HG02678 (cell line): Measurements from ENCODE around the gene SBDS.

Source experiments
- ATAC-seq: cut with Tn5 transposase; IDR thresholded peaks from one replicate; pipeline ENCODE4 v1.9.1; 2021; ENCODE audit warnings: mild to moderate bottlenecking, moderate library complexity; ENCODE audit not compliant: unreplicated experiment

Gene SBDS

DNA sequence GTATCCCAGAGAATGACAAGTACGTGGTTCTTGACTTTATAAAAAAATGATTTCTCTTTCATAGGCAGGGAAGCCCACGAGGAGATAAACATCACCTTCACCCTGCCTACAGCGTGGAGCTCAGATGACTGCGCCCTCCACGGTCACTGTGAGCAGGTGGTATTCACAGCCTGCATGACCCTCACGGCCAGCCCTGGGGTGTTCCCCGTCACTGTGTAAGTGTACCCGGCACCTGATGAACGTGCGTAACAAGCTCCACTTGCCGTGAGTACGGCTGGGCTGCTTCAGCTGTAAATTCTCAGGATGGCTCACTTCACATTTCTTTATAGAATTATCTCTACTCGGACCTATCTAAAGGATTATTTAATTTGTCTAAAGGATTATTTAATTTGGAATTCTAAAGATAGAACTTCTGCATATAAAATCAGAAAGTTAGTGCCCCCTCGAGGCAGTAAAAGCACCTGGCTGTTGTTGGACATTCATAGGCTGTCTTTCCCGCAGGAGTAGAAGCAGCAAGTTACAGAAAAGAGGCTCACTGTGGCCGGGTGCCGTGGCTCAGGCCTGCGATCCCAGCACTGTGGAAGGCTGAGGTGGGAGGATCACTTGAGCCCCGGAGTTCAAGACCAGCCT lies 46.8 kb downstream of the SBDS start:
- no peak for ATAC-seq

DNA sequence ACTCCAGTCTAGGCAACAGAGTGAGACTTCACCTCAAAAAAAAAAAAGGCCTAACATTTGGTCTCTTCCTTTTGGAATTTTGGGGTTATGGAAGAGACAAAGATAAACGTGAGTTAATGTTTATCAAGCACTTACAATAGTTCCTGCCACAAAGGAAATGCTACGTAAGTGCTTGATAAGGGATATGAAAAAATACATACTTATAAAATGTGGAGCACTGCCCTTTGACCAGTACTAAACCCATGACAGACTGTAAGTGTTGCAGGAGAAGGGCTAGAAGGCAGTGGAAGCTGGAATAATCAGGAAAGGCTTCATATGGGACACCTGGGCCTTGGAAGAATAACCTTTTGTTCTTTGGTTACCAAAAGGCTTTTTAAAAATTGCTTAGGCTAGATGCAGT lies 48.8 kb downstream of the SBDS start:
- no peak for ATAC-seq

DNA sequence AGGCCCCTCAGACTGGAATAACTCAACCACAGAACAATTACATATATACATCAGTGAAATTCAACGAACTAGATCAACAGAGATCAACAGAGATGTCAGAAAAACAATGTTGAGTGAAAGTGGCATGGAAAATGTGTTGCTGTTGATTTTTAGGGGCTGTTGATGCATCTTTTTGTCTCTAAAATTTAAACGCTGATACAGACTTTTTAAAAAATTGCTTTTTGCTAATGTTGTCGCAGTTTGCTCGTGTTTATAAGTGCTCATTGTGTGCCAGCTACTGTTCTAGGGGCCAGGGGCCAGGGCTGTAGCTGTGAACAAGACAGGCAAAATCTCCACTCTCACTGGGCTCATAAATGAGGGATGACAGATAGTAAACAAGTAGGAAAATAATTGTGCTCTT lies 56.1 kb downstream of the SBDS start:
- ATAC-seq, result no peak

DNA sequence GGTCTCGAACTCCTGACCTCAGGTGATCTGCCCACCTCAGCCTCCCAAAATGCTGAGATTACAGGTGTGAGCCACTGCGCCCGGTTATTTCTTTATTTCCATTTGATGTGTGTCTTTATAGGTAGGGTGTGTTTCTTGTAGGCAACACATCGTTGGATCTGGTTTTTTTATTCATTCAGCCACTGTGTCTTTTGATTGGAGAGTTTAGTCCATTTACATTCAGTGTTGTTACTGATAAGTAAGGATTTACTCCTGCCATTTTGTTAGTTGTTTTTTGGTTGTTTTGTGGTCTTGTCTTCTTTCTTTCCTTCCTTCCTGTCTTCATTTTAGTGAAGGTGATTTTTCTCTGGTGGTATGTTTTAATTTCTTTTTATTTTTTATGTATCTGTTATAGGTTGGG lies 57.4 kb downstream of the SBDS start:
- ATAC-seq, result no peak
